Stimulated activated CD4-positive, alpha-beta T cell treated with anti-CD3 and anti-CD28 coated beads, Interleukin-4, amount 100 ng/mL, for 4 hours (primary cell): ENCODE measurements around the gene MYNN.

Experiments
- DNase-seq, 2 experiments: peaks; one replicate each; pipeline ENCODE4 v3.0.0-alpha.2; 2020

The MYNN gene

GRCh38 chr3:169780742-169781141, 7.5 kb downstream of the MYNN start:
- no peak for DNase-seq

- DNase-seq: no peak
These were observed 8.1 kb downstream of the MYNN start for GRCh38 chr3:169781209-169781855.

- DNase-seq: no peak
These were observed 13.9 kb downstream of the MYNN start for GRCh38 chr3:169787120-169787519.

GRCh38 chr3:169787791-169788190, 14.6 kb downstream of the MYNN start:
- DNase-seq: no peak

GRCh38 chr3:169790219-169790618, 17.0 kb downstream of the MYNN start:
- DNase-seq: no peak

- no peak for DNase-seq
These were observed 17.7 kb downstream of the MYNN start for GRCh38 chr3:169790687-169791429.

GRCh38 chr3:169792359-169792758, 19.2 kb downstream of the MYNN start:
- DNase-seq: no peak

- DNase-seq: no peak
These were observed 31.5 kb downstream of the MYNN start for GRCh38 chr3:169804681-169805080.

GRCh38 chr3:169809230-169809795, 36.1 kb downstream of the MYNN start:
- DNase-seq: no peak

GRCh38 chr3:169811631-169812331, 38.6 kb downstream of the MYNN start:
- DNase-seq: no peak

GRCh38 chr3:169812332-169813235, 39.4 kb downstream of the MYNN start, which contains the start of the genes LRRC34 and LRRIQ4:
TSS of gene LRRC34 (minus strand) at chr3:169812904. CDS start at chr3:169812548, 356 bp downstream.
TSS of gene LRRIQ4 (plus strand) at chr3:169812870. CDS start at chr3:169821922, 9,052 bp downstream.
- DNase-seq: peak; percentile 65 to 68

GRCh38 chr3:169813278-169813677, 40.1 kb downstream of the MYNN start:
- no peak for DNase-seq

- DNase-seq: peak; percentile 57 to 83
These were observed 40.7 kb downstream of the MYNN start for GRCh38 chr3:169813757-169814517.

GRCh38 chr3:169815590-169816150, 42.5 kb downstream of the MYNN start:
- no peak for DNase-seq

GRCh38 chr3:169818316-169818715, 45.1 kb downstream of the MYNN start:
- DNase-seq: no peak

- DNase-seq: no peak
These were observed 48.9 kb downstream of the MYNN start for GRCh38 chr3:169822091-169822490.

GRCh38 chr3:169822540-169822939, 49.3 kb downstream of the MYNN start:
- no peak for DNase-seq

GRCh38 chr3:169822983-169823382, 49.8 kb downstream of the MYNN start:
- no peak for DNase-seq

GRCh38 chr3:169825316-169825715, 52.1 kb downstream of the MYNN start:
- no peak for DNase-seq

- DNase-seq: no peak
These were observed 54.5 kb downstream of the MYNN start for GRCh38 chr3:169827712-169828111.

- DNase-seq: no peak
These were observed 62.3 kb downstream of the MYNN start for GRCh38 chr3:169835533-169835932.
